ENCODE results near the gene IGSF8.

- TF ChIP-seq ZNF704 (tag by site-specific recombination; IDR thresholded peaks at IDR 0.05) (no peak), CTCF (tag by site-specific recombination; IDR thresholded peaks at IDR 0.05) (no peak), REPIN1 (tag by site-specific recombination; IDR thresholded peaks at IDR 0.05; ENCODE audit: low read depth) (no peak), ZNF423 (tag by site-specific recombination; IDR thresholded peaks at IDR 0.05) (no peak)
Observed at GRCh38 chr1:160047111-160047991, 51.1 kb downstream of the IGSF8 start.
